Measurements from ENCODE around the gene RPL22L1.
"Not testable (repeated sequence)": the region's sequence is repeated elsewhere in the genome, so short reads cannot be mapped to it uniquely, and the experiment has no call there.

DNA sequence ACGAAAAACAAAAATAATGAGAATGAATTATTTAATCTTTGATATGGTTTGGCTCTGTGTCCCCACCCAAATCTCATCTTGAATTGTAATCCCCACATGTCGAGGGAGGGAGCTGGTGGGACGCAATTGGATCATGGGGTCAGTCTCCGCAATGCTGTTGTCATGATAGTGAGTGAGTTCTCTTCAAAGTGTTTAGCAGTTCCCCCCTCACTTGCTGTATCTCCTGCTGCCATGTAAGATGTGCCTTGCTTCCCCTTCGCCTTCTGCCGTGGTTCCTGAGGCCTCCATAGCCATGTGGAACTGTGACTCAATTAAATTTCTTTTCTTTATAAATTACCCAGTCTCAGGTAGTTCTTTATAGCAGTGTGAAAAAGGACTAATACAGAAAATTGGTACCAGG is 26.3 kb upstream of the RPL22L1 start:
- TF ChIP-seq POLR2AphosphoS5 (IDR thresholded peaks at IDR 0.05); RAD21 (conservative IDR thresholded peaks at IDR 0.05); TAF1 (IDR thresholded peaks at IDR 0.05; ENCODE audit: low read depth); EP300 (conservative IDR thresholded peaks at IDR 0.05; ENCODE audit: poor library complexity, severe bottlenecking): not testable (repeated sequence)
- TF ChIP-seq, protein P1, sequence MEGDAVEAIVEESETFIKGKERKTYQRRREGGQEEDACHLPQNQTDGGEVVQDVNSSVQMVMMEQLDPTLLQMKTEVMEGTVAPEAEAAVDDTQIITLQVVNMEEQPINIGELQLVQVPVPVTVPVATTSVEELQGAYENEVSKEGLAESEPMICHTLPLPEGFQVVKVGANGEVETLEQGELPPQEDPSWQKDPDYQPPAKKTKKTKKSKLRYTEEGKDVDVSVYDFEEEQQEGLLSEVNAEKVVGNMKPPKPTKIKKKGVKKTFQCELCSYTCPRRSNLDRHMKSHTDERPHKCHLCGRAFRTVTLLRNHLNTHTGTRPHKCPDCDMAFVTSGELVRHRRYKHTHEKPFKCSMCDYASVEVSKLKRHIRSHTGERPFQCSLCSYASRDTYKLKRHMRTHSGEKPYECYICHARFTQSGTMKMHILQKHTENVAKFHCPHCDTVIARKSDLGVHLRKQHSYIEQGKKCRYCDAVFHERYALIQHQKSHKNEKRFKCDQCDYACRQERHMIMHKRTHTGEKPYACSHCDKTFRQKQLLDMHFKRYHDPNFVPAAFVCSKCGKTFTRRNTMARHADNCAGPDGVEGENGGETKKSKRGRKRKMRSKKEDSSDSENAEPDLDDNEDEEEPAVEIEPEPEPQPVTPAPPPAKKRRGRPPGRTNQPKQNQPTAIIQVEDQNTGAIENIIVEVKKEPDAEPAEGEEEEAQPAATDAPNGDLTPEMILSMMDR (IDR thresholded peaks at IDR 0.05; ENCODE audit: poor library complexity, severe bottlenecking), result not testable (repeated sequence)

Measured in neural cell (in vitro differentiated cells).